H9 (cell line): ENCODE measurements around the gene CD151. TPM values are rescaled to one million over a fixed set of nuclear protein-coding genes. Genes with fewer than 3 reads are reported as not detected.

ENCODE experiments used
- DNase-seq: peaks from one replicate; pipeline ENCODE4 v3.0.0-alpha.2; 2017
- H2AFZ ChIP-seq: one replicate; pipeline ENCODE4 v1.6.1; 2013; ENCODE audit warnings: mild to moderate bottlenecking, low read length, control low read depth, moderate library complexity
- H2AK5ac ChIP-seq: 2 replicates; pipeline ENCODE4 v1.6.1; 2013; ENCODE audit warnings: low read length, control low read depth, mixed read lengths; ENCODE audit not compliant: insufficient read length
- H2BK120ac ChIP-seq: one replicate; pipeline ENCODE4 v1.6.1; 2013; ENCODE audit warnings: low read depth, mild to moderate bottlenecking, low read length, control low read depth, inconsistent platforms; ENCODE audit not compliant: poor library complexity, severe bottlenecking
- H2BK12ac ChIP-seq: 2 replicates; pipeline ENCODE4 v1.6.1; 2013; ENCODE audit warnings: low read length, control low read depth, mixed read lengths, low read depth; ENCODE audit not compliant: insufficient read length
- H2BK15ac ChIP-seq: 2 replicates; pipeline ENCODE4 v1.6.1; 2013; ENCODE audit warnings: low read depth, low read length, control low read depth
- H2BK20ac ChIP-seq: one replicate; pipeline ENCODE4 v1.6.1; 2013; ENCODE audit warnings: low read depth, mild to moderate bottlenecking, low read length, control low read depth, inconsistent platforms; ENCODE audit not compliant: poor library complexity, severe bottlenecking
- H2BK5ac ChIP-seq: 2 replicates; pipeline ENCODE4 v1.6.1; 2013; ENCODE audit warnings: low read length, control low read depth, mixed read lengths; ENCODE audit not compliant: insufficient read length
- H3K14ac ChIP-seq: 2 replicates; pipeline ENCODE4 v1.6.1; 2013; ENCODE audit warnings: low read length, control low read depth; ENCODE audit not compliant: insufficient read depth
- H3K18ac ChIP-seq: 2 replicates; pipeline ENCODE4 v1.6.1; 2013; ENCODE audit warnings: low read depth, mild to moderate bottlenecking, mixed read lengths, low read length, control low read depth; ENCODE audit not compliant: insufficient read length
- H3K23ac ChIP-seq: 2 replicates; pipeline ENCODE4 v1.6.1; 2013; ENCODE audit warnings: low read length, control low read depth, mixed read lengths, low read depth; ENCODE audit not compliant: insufficient read length
- H3K23me2 ChIP-seq: 2 replicates; pipeline ENCODE4 v1.6.1; 2013; ENCODE audit warnings: low read depth, mild to moderate bottlenecking, mixed read lengths, low read length, control low read depth; ENCODE audit not compliant: insufficient read length, poor library complexity, severe bottlenecking
- H3K27ac ChIP-seq: 2 replicates; pipeline ENCODE4 v1.5.1; 2013; ENCODE audit warnings: low read length, control low read depth, mixed read lengths, low read depth; ENCODE audit not compliant: insufficient read length
- H3K27me3 ChIP-seq: 2 replicates; pipeline ENCODE4 v1.6.1; 2013; ENCODE audit warnings: low read length, control low read depth, inconsistent platforms; ENCODE audit not compliant: insufficient read depth
- H3K4ac ChIP-seq: 2 replicates; pipeline ENCODE4 v1.6.1; 2013; ENCODE audit warnings: low read depth, mild to moderate bottlenecking, control low read depth, inconsistent platforms, low read length, moderate library complexity
- H3K4me1 ChIP-seq: 2 replicates; pipeline ENCODE4 v1.6.1; 2013; ENCODE audit warnings: low read length, control low read depth, inconsistent platforms; ENCODE audit not compliant: insufficient read depth
- H3K4me2 ChIP-seq: 2 replicates; pipeline ENCODE4 v1.6.1; 2013; ENCODE audit warnings: low read length, control low read depth, mixed read lengths; ENCODE audit not compliant: insufficient read length, insufficient read depth
- H3K56ac ChIP-seq: 2 replicates; pipeline ENCODE4 v1.6.1; 2013; ENCODE audit warnings: low read depth, mild to moderate bottlenecking, mixed read lengths, low read length, control low read depth; ENCODE audit not compliant: insufficient read length
- H3K79me1 ChIP-seq: 2 replicates; pipeline ENCODE4 v1.6.1; 2013; ENCODE audit warnings: low read depth, mild to moderate bottlenecking, moderate library complexity, low read length, control low read depth, inconsistent platforms; ENCODE audit not compliant: insufficient read depth, poor library complexity, severe bottlenecking
- H3K79me2 ChIP-seq: 2 replicates; pipeline ENCODE4 v1.6.1; 2013; ENCODE audit warnings: low read length, control low read depth, inconsistent platforms; ENCODE audit not compliant: insufficient read depth
- H3K9ac ChIP-seq: 2 replicates; pipeline ENCODE4 v1.6.1; 2013; ENCODE audit warnings: low read length, control low read depth, mixed read lengths; ENCODE audit not compliant: insufficient read length; ENCODE audit errors: extremely low read depth
- H3K9me3 ChIP-seq: one replicate; pipeline ENCODE4 v1.6.1; 2013; ENCODE audit warnings: low read depth, low read length, inconsistent platforms; ENCODE audit not compliant: control insufficient read depth
- H3T11ph ChIP-seq: one replicate; pipeline ENCODE4 v1.6.1; 2013; ENCODE audit warnings: mild to moderate bottlenecking, low read length, control low read depth, inconsistent platforms
- H4K20me1 ChIP-seq: one replicate; pipeline ENCODE4 v1.6.1; 2013; ENCODE audit not compliant: control insufficient read depth, insufficient read length, insufficient read depth
- H4K5ac ChIP-seq: 2 replicates; pipeline ENCODE4 v1.6.1; 2013; ENCODE audit warnings: low read depth, mild to moderate bottlenecking, mixed read lengths, low read length, control low read depth; ENCODE audit not compliant: insufficient read length
- H4K8ac ChIP-seq: replicated peaks from 2 replicates; pipeline ENCODE4 v1.6.1; 2013; ENCODE audit warnings: low read length, control low read depth, mixed read lengths, low read depth; ENCODE audit not compliant: insufficient read length
- H4K91ac ChIP-seq: 2 replicates; pipeline ENCODE4 v1.6.1; 2013; ENCODE audit warnings: low read depth, mild to moderate bottlenecking, moderate library complexity, mixed read lengths, low read length, control low read depth; ENCODE audit not compliant: insufficient read length
- H3K27ac Mint-ChIP-seq, 3 experiments: 2 replicates in 2 of 3; 3 replicates in 1 of 3; pipeline ENCODE4 v1.8.0; 2020 to 2021; ENCODE audit warnings: mixed read lengths in 3 of 3, mild to moderate bottlenecking in 1 of 3, moderate library complexity in 1 of 3
- H3K27me3 Mint-ChIP-seq: 2 replicates; pipeline ENCODE4 v1.8.0; 2021; ENCODE audit warnings: low read depth, mild to moderate bottlenecking, moderate library complexity, mixed read lengths
- H3K36me3 Mint-ChIP-seq, 3 experiments: 2 replicates in 2 of 3; 3 replicates in 1 of 3; pipeline ENCODE4 v1.8.0; 2020 to 2021; ENCODE audit warnings: low read depth in 3 of 3, mixed read lengths in 3 of 3; ENCODE audit not compliant: insufficient read depth in 1 of 3
- H3K4me1 Mint-ChIP-seq, 2 experiments: 2 replicates each; pipeline ENCODE4 v1.8.0; 2020; ENCODE audit warnings: mixed read lengths in 2 of 2
- H3K4me3 Mint-ChIP-seq, 2 experiments: 2 replicates in 1 of 2; 3 replicates in 1 of 2; pipeline ENCODE4 v1.8.0; 2020 to 2021; ENCODE audit warnings: mild to moderate bottlenecking in 2 of 2, mixed read lengths in 2 of 2, moderate library complexity in 1 of 2
- H3K9me3 Mint-ChIP-seq, 2 experiments: 2 replicates in 1 of 2; 3 replicates in 1 of 2; pipeline ENCODE4 v1.8.0; 2020; ENCODE audit warnings: mild to moderate bottlenecking in 2 of 2, mixed read lengths in 2 of 2, moderate library complexity in 1 of 2
- CTCF ChIP-seq: fragments of 200-600 bp; sonication (generic); conservative IDR thresholded peaks from 3 replicates; pipeline ENCODE4 v1.8.0; 2021; ENCODE audit warnings: antibody characterized with exemption, mild to moderate bottlenecking
- WGBS: extraction: QIAGEN DNeasy Blood & Tissue Kit; methylation state at CpG from one replicate; pipeline ENCODE4 v1.1.7; 2013; ENCODE audit warnings: missing lambda C conversion rate, low lambda C conversion rate, mixed read lengths; ENCODE audit not compliant: insufficient read length; ENCODE audit errors: extremely low coverage; 5-methylcytosine and 5-hydroxymethylcytosine counted together
- total RNA-seq: library from RNA; stranded (reverse); gene quantifications from 2 replicates; pipeline ENCODE4 v1.2.1, GENCODE V29; 2021

The CD151 gene
- total RNA-seq, 1 experiment from 2014 or later = 138 TPM

GRCh38 chr11:853682-854448 lies 21.1 kb downstream of the CD151 start:
- H4K8ac ChIP-seq = no peak overlapping the region
- H3K4me3 Mint-ChIP-seq = no peak overlapping the region
- H3K4me2 ChIP-seq = no peak overlapping the region
- no peak overlapping the region for H3K18ac ChIP-seq
- H2AFZ ChIP-seq = no peak overlapping the region
- TF ChIP-seq CTCF = no peak
- DNase-seq = no peak
- H2BK12ac ChIP-seq = no peak overlapping the region
- H3K4me1 ChIP-seq = no peaks in the 10 kb centered on the region
- no peaks in the 10 kb centered on the region for H3K9me3 ChIP-seq
- H3K27me3 Mint-ChIP-seq = peaks cover 7% of the 10 kb centered on the region
- no peak overlapping the region for H2BK120ac ChIP-seq
- H3K27ac ChIP-seq = no peak overlapping the region
- no CpG with 5 or more reads among the region's 27 CpGs for WGBS
- no peak overlapping the region for H3K4ac ChIP-seq
- peaks cover 0 to 6% (median 0%) of the 10 kb centered on the region in 3 experiments; a peak in 3 of 7 replicates for H3K36me3 Mint-ChIP-seq
- no peak overlapping the region for H2BK5ac ChIP-seq
- H2AK5ac ChIP-seq = no peak overlapping the region
- no peaks in the 10 kb centered on the region for H3K9me3 Mint-ChIP-seq
- H3K23me2 ChIP-seq = peaks cover 12% of the 10 kb centered on the region
- H4K91ac ChIP-seq = no peak overlapping the region
- H2BK20ac ChIP-seq = no peak overlapping the region
- no peak overlapping the region for H3K14ac ChIP-seq
- H4K20me1 ChIP-seq = no peaks in the 10 kb centered on the region
- no peaks in the 10 kb centered on the region for H3K79me2 ChIP-seq
- no peaks in the 10 kb centered on the region for H3K27me3 ChIP-seq
- no peak overlapping the region for H4K5ac ChIP-seq
- H3K27ac Mint-ChIP-seq = no peak overlapping the region
- H3K79me1 ChIP-seq = no peaks in the 10 kb centered on the region
- H3K56ac ChIP-seq = no peak overlapping the region
- peaks cover 8 to 48% of the 10 kb centered on the region in 2 experiments for H3K4me1 Mint-ChIP-seq
- no peak overlapping the region for H3K9ac ChIP-seq
- H3K23ac ChIP-seq = no peak overlapping the region
- H2BK15ac ChIP-seq = no peak overlapping the region
- no peak overlapping the region for H3T11ph ChIP-seq
